Measurements from ENCODE around the gene RPS6KA2.

The RPS6KA2 gene

DNA sequence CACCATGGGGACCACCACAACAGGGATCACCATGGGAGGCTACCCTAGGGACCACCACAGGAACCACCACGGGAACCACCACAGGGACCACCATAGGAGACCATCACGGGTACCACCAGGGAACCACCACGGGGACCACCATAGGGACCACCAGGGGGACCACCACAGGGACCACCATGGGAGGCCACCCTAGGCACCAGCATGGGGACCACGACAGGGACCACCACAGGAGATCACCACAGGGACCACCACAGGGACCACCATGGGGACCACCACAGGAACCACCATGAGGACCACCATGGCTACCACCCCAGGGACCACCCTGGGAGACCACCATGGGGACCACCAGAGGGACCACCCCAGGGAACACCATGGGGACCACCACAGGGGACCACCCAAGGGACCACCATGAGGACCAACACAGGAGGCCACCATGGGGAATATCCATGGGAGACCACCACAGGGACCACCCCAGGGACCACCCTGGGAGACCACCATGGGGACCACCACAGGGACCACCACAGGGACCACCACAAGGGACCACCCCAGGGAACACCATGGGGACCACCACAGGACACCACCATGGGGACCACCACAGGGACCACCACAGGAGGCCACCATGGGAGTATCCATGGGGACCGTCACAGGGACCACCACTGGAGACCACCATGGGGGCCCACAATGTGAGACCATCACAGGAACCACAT is 176.7 kb downstream of the RPS6KA2 start:
- no peak overlapping the region for H3K4me3 ChIP-seq (ENCODE audit: low read length)
- no peak for TF ChIP-seq ZNF274 (IDR thresholded peaks at IDR 0.05; ENCODE audit: low read depth, low read length)

DNA sequence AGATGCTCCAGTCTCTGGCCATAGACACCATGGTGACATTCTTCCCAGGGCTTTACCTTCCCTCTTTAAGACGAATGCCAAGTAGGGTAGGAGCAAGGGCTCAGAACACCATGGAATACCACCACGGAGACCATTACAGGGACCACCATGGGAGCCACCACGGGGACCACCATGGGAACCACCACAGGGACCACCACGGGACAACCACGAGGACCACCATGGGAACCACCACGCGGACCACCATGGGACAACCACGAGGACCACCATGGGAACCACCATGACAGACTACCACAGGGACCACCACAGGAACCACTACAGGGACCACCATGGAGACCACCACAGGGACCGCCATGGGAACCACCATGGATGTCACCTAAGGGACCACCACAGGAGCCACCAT is 177.4 kb downstream of the RPS6KA2 start:
- H3K4me3 ChIP-seq (ENCODE audit: low read length): no peak overlapping the region
- no peak for TF ChIP-seq ZNF274 (IDR thresholded peaks at IDR 0.05; ENCODE audit: low read depth, low read length)

- no peak overlapping the region for H3K4me3 ChIP-seq (ENCODE audit: low read length)
- no peak for TF ChIP-seq ZNF274 (IDR thresholded peaks at IDR 0.05; ENCODE audit: low read depth, low read length)
These were observed 178.0 kb downstream of the RPS6KA2 start for GRCh38 chr6:166449036-166449435.

DNA sequence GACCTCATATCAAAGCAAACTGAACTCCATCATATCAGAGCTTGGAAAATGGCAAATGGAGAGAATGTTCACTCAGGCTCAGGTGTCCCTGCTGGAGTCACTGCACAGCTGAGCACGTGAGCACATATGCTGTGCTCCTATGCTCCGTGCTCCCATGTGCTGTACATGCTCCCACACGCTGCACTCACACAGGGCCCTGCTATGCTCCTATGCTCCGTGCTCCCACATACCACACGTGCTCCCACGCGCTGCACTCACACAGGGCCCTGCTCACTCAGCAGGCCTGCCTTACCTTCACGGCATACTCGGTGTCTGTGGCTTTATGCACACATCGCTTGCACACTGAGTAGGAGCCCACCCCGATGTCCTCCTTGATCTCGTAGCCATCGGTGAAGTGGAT is 178.6 kb downstream of the RPS6KA2 start:
- no peak for TF ChIP-seq ZNF274 (IDR thresholded peaks at IDR 0.05; ENCODE audit: low read depth, low read length)
- no peak overlapping the region for H3K4me3 ChIP-seq (ENCODE audit: low read length)

DNA sequence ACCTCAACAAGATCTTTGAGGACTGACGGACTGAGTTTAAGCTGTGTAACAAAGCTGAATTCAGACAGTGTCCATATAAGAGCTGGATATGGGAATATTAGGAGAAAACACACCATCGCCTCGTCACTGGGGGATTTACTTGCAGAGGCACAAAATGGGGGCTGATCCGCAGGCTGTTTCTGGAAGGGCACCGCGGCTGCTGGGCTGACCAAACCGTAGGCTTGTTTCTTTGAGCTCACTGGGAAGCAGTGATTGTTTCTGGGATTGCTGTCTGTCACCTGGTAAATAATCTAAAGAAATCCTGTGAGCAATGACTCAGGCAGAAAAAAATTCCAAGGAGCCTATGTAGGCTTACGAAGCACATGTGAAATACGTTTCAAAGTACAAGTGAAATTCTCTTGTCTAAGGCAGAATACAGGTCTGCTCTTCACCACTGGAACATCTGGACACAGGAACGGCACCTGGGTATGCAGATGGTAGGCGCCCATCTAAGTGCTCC is 180.4 kb downstream of the RPS6KA2 start:
- H3K4me3 ChIP-seq (ENCODE audit: low read length): no peak overlapping the region
- TF ChIP-seq ZNF274 (IDR thresholded peaks at IDR 0.05; ENCODE audit: low read depth, low read length): no peak

DNA sequence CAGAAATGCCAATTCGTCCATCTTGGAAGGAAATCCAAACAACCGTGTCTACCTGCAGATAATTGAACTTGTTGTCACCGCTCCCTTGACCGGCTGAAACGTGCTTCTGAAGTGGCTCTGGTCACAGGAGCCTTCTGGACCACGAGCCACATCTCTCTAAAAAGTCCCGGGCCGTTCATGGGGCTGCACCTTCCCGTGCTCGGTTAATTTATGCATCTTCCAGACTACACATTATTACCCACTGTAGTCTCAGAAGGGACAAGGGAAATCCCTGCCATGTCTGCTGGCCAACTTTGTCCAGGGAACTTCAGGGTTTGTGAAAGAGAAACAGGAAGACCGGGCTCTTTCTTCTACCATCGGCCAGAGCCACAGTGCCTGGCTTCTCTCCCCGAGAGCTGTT is 180.9 kb downstream of the RPS6KA2 start:
- H3K4me3 ChIP-seq (ENCODE audit: low read length): no peak overlapping the region
- TF ChIP-seq ZNF274 (IDR thresholded peaks at IDR 0.05; ENCODE audit: low read depth, low read length): no peak

DNA sequence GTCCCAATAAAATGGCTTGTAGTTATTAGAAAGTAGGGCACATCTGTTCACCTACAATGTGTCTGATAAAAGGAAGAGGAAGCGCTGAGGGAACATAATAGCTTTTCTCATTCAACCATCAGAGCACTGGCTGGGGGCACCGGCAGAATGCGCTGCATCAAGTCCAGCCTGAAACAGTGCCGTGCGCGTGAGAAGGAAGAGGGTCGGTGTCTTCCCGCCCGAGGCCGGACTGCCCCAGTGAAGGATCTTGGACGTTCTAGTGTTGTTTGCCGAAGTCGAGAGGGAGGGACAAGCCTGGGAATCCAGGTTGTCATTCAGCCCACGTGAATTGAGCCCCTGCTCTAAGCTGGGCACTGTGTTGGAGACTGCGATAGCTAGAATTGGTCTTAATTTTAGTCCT is 182.6 kb downstream of the RPS6KA2 start:
- TF ChIP-seq ZNF274 (IDR thresholded peaks at IDR 0.05; ENCODE audit: low read depth, low read length): no peak
- H3K4me3 ChIP-seq (ENCODE audit: low read length): no peak overlapping the region

DNA sequence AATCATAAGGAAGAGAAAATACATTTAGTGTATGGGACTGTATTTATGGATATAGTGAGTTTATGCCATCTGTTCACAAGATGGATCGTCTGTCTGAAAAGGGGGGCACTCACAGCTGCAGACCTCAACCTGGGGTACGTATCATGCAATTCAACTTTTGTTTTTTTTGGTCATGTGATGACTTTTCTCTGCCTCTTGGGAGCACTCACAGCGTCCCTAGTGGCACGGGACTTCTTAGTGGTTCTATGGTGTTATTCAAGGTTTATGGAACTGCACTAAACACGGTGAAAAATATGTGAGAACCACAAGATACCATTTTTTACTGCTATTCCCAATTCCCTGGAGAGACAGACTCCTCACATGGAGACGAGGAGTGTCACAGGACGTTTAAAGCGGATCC is 183.9 kb downstream of the RPS6KA2 start:
- no peak for TF ChIP-seq ZNF274 (IDR thresholded peaks at IDR 0.05; ENCODE audit: low read depth, low read length)
- H3K4me3 ChIP-seq (ENCODE audit: low read length): no peak overlapping the region

- H3K4me3 ChIP-seq (ENCODE audit: low read length): no peak overlapping the region
- TF ChIP-seq ZNF274 (IDR thresholded peaks at IDR 0.05; ENCODE audit: low read depth, low read length): no peak
These were observed 184.8 kb downstream of the RPS6KA2 start for GRCh38 chr6:166442131-166442685.

GRCh38 chr6:166441325-166442078 is 185.5 kb downstream of the RPS6KA2 start:
- no peak for TF ChIP-seq ZNF274 (IDR thresholded peaks at IDR 0.05; ENCODE audit: low read depth, low read length)

DNA sequence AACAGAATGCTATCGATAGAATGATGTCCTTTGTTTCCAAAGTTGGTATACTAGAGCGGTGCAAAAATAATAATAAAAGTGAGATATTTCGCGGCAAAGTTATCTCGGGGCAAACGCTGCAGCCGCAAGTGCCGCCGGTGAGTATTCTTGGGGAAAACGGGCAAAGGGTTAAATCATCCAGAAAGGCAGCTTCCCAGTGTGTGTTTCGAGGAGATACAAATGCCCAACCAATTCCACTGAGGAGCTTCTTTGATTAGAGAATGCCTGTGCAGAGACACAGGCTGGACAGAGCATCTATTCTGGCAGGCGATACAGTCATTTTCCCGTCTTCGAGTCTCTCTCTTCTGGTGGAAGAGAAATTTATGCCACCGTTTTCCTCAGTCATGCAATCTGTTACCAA is 186.3 kb downstream of the RPS6KA2 start:
- H3K4me3 ChIP-seq (ENCODE audit: low read length): no peak overlapping the region
- TF ChIP-seq ZNF274 (IDR thresholded peaks at IDR 0.05; ENCODE audit: low read depth, low read length): no peak

More at GRCh38 chr6:166441325-166442078, 185.5 kb downstream of the RPS6KA2 start:
- no peak overlapping the region for H3K4me3 ChIP-seq (ENCODE audit: low read length)

DNA sequence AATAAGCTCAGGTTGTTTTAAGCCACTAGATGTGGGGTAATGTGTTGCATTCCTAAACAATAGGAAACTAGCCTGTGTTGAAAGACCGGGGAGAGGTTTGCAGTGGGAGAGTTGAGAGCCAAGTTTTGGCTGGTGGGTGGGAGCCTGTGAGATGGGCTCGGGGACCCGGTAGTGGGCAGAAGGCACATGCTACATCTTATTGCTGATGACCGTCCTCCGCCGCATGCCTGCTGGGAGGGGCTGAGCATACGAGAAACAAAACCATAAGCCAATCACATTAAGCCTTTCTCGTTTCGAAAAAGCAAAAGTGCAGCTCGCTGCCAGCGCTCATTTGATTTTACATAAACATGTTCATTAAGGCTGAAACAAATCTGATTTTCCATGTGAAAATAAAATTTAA is 186.9 kb downstream of the RPS6KA2 start:
- TF ChIP-seq ZNF274 (IDR thresholded peaks at IDR 0.05; ENCODE audit: low read depth, low read length): no peak
- H3K4me3 ChIP-seq (ENCODE audit: low read length): no peak overlapping the region

DNA sequence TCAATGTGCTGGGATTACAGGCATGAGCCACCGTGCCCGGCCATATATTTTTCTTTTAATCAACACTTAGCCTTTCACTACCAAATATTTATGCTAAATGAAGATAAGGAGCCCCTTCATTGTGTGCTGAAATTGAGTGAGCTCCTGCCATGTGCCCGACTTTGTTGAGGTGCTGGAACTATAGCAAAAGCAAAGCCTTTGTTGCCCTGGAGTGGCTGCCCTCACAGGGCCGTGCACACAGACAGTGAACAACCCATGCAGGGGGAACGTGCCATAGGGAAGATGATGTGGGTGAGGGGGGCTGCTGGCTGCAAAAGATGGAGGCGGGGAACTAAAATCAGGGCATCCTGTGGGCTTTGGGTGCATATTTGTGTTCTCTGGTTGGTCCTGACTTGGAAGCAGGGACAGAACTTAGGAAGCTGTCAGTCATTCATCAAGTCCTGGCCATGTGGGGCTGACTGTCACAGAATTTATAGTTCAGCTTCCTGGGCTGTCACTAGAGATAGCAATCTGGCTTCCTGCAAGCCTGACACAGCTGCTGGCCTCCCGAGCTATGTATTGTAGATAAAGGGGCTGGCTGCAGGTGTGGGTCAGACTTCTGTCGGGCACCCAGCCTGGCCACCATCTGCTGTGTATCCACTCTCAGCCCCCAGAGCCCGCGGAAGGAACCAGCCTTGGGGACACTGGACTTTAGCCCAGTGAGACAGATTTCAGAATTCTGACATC is 187.5 kb downstream of the RPS6KA2 start:
- no peak for TF ChIP-seq ZNF274 (IDR thresholded peaks at IDR 0.05; ENCODE audit: low read depth, low read length)
- no peak overlapping the region for H3K4me3 ChIP-seq (ENCODE audit: low read length)

- TF ChIP-seq ZNF274 (IDR thresholded peaks at IDR 0.05; ENCODE audit: low read depth, low read length): no peak
- H3K4me3 ChIP-seq (ENCODE audit: low read length): no peak overlapping the region
These were observed 188.7 kb downstream of the RPS6KA2 start for GRCh38 chr6:166438211-166438861.
